22Rv1 (cell line): ENCODE results near the gene TM4SF18.

ENCODE experiments used
- CTCF ChIP-seq: fragments of 450-650 bp; IDR thresholded peaks from 2 replicates; pipeline ENCODE4 v1.5.1; 2017; ENCODE audit warnings: mild to moderate bottlenecking
- ZFX ChIP-seq: fragments of 450-650 bp; IDR thresholded peaks from 2 replicates; pipeline ENCODE4 v1.6.1; 2017; ENCODE audit warnings: antibody characterized with exemption, borderline replicate concordance

DNA sequence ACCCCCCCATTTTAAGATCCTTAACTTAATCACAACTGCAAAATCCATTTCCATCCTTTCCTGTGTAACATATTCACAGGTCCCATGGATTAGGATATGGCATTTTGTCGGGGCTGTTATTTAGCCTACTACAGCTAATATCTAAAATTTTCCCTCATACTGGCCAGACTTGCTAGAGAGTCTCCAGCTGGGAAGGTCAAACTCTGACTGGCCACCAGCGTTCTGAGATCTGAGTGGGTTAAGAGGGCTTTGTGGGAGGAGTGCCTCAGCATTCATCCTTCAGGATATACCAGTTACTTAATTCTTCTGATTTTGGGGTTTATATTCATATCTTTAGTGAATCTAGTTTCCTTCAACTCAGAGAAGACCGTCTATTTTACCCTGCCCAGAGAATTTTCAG is 17.7 kb downstream of the TM4SF18 start:
- no peak for TF ChIP-seq CTCF
- no peak for TF ChIP-seq ZFX
